Right ventricle myocardium inferior (tissue), 1 donor: ENCODE data around the gene DCLK2. TPM values are rescaled to one million over a fixed set of nuclear protein-coding genes. Genes with fewer than 3 reads are reported as not detected.
"Not testable (repeated sequence)": the region's sequence is repeated elsewhere in the genome, so short reads cannot be mapped to it uniquely, and the experiment has no call there.

Experiments used
- ATAC-seq: fragments of 200-7000 bp; cut with Tn5 transposase; one replicate; pipeline ENCODE4 v1.9.1; 2020; ENCODE audit warnings: mild to moderate bottlenecking, moderate library complexity
- DNase-seq: peaks from one replicate; pipeline ENCODE4 v3.0.0; 2021; ENCODE audit errors: missing footprints
- intact Hi-C: fragments of 100-400 bp; cut with DNase I; formaldehyde crosslinking; loops from one replicate; pipeline ENCODE4 v1.11.0; 2022
- total RNA-seq: library from RNA; stranded (reverse); fragmentation: NEBNext Ultra II Directional; extraction: Animal tissue kit (Norgen Biotek cat#: 25700); gene quantifications from one replicate; pipeline ENCODE4 v1.2.1, GENCODE V29; 2021
- donor health status: DM: no; HTN: yes; CAD: no; lungs with severe emphysema.

DCLK2 gene
- total RNA-seq, 1 donor from 2014 or later: 19.9 TPM

- no peak for ATAC-seq
Measured at GRCh38 chr4:150139297-150139865, 61.1 kb downstream of the DCLK2 start.

GRCh38 chr4:150140774-150141400 is 62.6 kb downstream of the DCLK2 start:
- intact Hi-C loops: no loop called here
- no peak for ATAC-seq

More at GRCh38 chr4:150139297-150139865, 61.1 kb downstream of the DCLK2 start:
- intact Hi-C loops: no loop called here
- DNase-seq: no peak

GRCh38 chr4:150141756-150142155 is 63.5 kb downstream of the DCLK2 start:
- intact Hi-C loops: no loop called here
- DNase-seq (no peak), ATAC-seq (no peak)

More at GRCh38 chr4:150140774-150141400, 62.6 kb downstream of the DCLK2 start:
- DNase-seq: no peak

GRCh38 chr4:150142831-150143230 is 64.6 kb downstream of the DCLK2 start:
- intact Hi-C loops: no loop called here
- no peak for DNase-seq
- no peak for ATAC-seq

DNA sequence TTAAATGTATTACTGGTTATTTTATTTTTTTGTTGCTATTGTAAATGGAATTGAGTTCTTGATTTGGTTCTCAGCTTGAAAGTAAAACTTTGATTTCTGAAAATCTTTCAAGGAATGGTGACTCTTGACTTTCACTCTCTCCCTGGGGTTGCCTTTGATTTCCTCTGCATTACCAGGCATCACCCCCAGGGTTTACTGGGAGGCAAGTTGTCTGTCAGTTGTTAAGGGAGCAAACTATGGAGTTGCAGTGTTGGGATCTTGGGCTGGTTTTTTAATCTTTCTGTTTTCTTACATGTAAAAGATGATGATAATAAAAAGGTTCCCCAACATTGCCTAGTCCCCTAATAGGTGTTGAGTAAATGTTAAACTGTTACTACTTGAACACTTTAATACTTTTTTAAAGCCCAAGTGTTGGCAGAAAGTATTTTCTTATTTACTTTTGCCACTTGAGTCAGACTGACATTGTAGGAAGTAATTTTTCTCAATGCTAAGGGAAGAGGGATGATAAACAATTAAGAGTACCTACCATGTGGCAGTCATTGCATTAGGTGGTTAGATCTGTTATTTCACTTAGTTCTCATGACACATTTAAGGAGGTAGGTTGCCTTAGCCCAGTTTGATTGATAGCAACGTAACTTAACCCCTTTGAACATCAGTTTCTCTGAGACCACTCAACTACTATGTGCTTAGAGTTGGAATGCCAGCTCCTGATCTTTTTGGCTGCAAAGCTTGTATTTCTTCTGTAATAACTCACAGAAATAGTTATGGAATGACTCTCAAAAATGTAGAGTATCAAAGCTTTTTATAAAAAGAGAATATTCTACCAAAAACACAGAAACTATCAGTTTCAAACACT is 67.1 kb downstream of the DCLK2 start:
- intact Hi-C loops: no loop called here
- no peak for DNase-seq
- no peak for ATAC-seq

DNA sequence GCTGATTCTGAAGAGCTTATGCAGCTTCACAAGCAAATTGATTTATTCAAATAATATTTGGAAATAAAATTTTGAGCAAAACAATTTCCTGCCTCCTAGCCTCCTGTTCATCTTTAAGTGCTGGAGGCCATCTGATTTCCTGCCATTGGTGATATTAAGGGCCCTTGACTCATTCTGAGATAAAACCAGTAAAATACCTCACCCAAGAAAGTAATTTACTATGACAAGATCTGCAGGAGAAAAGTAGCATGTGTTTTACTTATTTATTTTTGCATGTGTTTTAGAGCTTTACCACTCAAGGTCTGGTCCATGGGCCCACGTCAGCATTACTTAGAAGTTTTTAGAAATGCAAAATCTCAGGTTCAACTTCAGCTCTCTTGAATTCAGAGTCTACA is 67.7 kb downstream of the DCLK2 start:
- no peak for ATAC-seq
- intact Hi-C loops: no loop called here

DNA sequence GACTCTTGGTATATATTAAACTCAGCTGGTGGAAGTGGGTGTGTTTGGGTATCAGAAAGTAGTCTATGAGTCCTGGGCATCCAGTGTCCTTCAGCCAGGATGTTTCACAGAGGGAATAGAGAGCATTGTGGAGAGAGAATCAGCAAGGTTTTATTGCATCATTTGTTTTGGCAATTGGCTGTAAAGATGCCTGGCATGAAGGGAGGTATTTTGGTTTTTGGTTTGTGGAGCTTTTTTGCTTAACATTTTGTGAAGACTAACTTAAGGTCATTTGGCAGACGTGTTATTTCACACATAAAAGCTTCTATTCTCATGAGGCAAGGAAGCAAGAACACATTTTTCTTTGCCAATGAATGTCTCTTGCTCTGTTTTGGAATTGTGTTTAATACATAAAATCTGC is 71.1 kb downstream of the DCLK2 start:
- intact Hi-C loops: no loop called here
- DNase-seq (no peak), ATAC-seq (peak; percentile 58)

More for the DNA sequence above, 67.7 kb downstream of the DCLK2 start:
- no peak for DNase-seq

- ATAC-seq (peak; percentile 86), DNase-seq (no peak)
- intact Hi-C loops: loop anchor here (2.0 kb wide), 1 partner anchor 72 kb away; the partner anchor contains the start of gene DCLK2
Measured at GRCh38 chr4:150150629-150151062, 72.4 kb downstream of the DCLK2 start.

GRCh38 chr4:150152766-150153165 is 74.5 kb downstream of the DCLK2 start:
- ATAC-seq: no peak
- DNase-seq: no peak
- intact Hi-C loops: no loop called here

DNA sequence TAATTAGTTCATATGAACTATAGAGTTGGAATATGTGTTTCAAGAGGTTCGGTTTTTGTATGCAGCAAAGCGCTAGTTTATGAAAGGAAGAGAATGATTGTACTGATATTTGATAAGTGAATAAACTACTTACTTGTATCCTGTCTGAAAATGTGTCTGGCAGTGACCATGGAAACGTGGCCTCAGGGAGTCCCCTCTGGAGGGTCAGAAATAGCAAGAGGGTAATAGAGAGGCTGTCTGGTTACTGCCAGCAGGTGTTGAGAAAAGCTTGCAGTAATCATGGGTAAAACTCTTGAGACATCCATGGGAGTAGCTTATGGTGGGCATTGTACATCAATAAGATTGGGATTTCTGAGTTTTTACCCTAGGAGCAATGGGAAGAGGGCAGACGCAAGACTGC is 77.1 kb downstream of the DCLK2 start:
- ATAC-seq (no peak), DNase-seq (no peak)
- intact Hi-C loops: no loop called here

DNA sequence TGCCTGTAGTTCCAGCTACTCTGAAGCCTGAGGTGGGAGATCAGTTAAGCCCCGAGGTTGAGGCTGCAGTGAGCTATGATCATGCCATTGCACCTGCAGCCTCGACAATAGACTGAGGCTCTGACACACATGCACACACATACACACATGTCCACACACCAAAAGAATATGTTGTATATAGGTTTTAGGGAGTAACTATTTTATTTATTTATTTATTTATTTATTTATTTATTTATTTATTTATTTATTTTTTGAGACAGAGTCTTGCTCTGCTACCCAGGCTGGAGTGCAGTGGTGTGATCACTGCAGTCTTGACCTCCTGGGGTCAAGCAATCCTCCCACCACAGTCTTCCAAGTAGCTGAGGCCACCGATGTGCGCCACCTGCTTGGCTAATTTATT is 78.3 kb downstream of the DCLK2 start:
- ATAC-seq: no peak
- DNase-seq: no peak
- intact Hi-C loops: no loop called here

DNA sequence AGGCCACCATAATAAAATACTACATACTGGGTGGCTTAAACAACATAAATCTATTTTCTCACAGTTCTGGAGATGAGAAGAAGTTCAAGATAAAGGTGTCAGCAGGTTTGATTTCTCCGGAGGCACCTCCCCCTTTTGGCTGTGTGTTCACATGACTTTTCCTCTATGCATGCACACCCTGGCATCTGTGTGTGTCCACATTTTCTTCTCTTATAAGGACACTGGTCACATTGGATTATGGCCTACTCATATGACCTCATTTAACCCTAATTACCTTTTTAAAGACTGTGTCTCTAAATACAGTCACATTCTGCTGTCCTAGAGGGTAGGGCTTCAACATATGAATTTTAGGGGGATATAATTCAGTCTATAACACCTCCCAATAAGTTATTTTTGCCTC is 79.8 kb downstream of the DCLK2 start:
- intact Hi-C loops: no loop called here
- ATAC-seq: peak; percentile 54
- no peak for DNase-seq

- DNase-seq: no peak
- no peak for ATAC-seq
- intact Hi-C loops: no loop called here
Measured at GRCh38 chr4:150160473-150160872, 82.2 kb downstream of the DCLK2 start.

DNA sequence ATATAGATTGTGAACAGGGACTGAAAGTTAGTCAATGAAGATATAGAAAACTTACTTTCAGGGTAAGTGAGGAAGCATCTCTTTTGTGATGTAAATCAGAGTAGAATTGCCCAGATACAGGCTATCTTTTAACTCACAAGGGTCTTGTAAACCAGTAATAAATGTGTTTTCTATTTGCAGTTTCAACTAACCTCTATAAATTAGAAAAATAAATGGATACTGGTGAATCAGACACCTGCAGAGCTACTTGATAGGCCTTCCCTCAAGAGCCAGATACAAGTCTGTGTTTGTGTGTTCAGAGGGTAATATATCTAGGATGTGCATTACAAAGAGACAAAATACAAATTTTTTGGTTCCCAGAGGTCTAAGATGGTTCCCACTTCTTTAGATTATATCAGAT is 82.9 kb downstream of the DCLK2 start:
- intact Hi-C loops: no loop called here
- ATAC-seq (no peak), DNase-seq (no peak)

- intact Hi-C loops, ATAC-seq, DNase-seq: not testable (repeated sequence)
Measured at GRCh38 chr4:150162020-150162419, 83.8 kb downstream of the DCLK2 start.

- ATAC-seq (peak; percentile 83), DNase-seq (no peak)
- intact Hi-C loops: no loop called here
Measured at GRCh38 chr4:150164055-150164454, 85.8 kb downstream of the DCLK2 start.

GRCh38 chr4:150164956-150165629 is 86.8 kb downstream of the DCLK2 start:
- DNase-seq (no peak), ATAC-seq (no peak)
- intact Hi-C loops: loop anchor here (5.0 kb wide), 1 partner anchor 88 kb away; the partner anchor contains the start of gene DCLK2

DNA sequence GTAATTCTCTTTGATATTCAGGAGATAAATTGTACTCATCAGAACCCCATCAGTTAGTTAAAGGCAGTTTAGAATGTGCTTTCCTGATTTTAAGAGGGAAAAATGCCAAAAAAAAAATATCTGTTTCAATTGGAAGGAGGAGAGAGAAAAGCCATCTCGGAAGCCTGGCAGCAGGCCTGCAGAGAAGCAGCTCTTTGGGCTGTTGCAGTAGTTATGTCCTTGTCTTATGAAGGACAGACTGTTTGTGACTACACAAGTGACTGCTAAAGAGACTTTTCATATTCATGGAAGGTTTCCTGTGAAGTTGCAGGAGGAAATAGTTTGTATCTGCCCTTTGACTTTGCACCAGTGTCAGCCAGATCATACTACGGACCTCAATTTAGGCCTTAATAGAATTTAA is 88.8 kb downstream of the DCLK2 start:
- DNase-seq: no peak
- no peak for ATAC-seq

GRCh38 chr4:150173432-150173861 is 95.2 kb downstream of the DCLK2 start:
- intact Hi-C loops: no loop called here

More for the DNA sequence above, 88.8 kb downstream of the DCLK2 start:
- intact Hi-C loops: loop anchor here (5.0 kb wide), 1 partner anchor 90 kb away; the partner anchor contains the start of gene DCLK2

More at GRCh38 chr4:150173432-150173861, 95.2 kb downstream of the DCLK2 start:
- ATAC-seq (no peak), DNase-seq (no peak)
